Gastroesophageal sphincter (tissue), 3 donors: ENCODE data around the gene SUGCT.

Source experiments
- EP300 ChIP-seq: sonication (generic); formaldehyde crosslinking; IDR thresholded peaks from one replicate; pipeline ENCODE4 v1.6.1; 2017; ENCODE audit warnings: antibody characterized with exemption, mild to moderate bottlenecking
- POLR2A ChIP-seq, 2 donors: fragments of 450-650 bp; IDR thresholded peaks; one replicate each; pipeline ENCODE4 v1.6.1; 2017; ENCODE audit warnings: antibody characterized with exemption in 2 of 2, mild to moderate bottlenecking in 2 of 2, moderate library complexity in 1 of 2
- POLR2AphosphoS5 ChIP-seq: sonication (generic); formaldehyde crosslinking; IDR thresholded peaks from one replicate; pipeline ENCODE4 v1.6.1; 2017; ENCODE audit warnings: antibody characterized with exemption
- TF ChIP-seq, protein P1 (sequence below), 4 experiments: fragments of 200-600 bp in 2 of 4; fragments of 450-650 bp in 2 of 4; sonication (generic) in 1 of 4; IDR thresholded peaks; one replicate each; pipeline ENCODE4 v1.5.1; 2017 to 2019; ENCODE audit warnings: antibody characterized with exemption in 4 of 4, mild to moderate bottlenecking in 2 of 4, moderate library complexity in 2 of 4

DNA sequence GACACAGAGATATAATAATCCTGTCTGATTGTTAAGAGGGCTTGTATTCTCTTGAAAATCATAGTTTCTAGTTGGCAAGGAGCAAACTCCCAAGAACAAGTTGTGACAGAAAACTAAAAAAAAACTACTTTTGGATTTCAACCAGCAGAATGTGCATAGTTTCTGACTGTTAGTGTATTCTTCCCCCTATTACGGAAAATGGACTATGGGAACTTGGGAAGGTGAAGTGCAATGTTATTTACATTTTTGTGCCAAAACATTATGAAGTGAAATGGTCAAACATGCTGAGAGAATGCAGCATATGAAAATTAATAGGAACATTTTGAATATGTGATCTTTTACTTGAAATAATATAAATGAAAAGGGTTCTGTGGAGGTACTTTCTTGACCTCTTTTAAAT, 660.8 kb downstream of the SUGCT start:
- TF ChIP-seq, protein P1, sequence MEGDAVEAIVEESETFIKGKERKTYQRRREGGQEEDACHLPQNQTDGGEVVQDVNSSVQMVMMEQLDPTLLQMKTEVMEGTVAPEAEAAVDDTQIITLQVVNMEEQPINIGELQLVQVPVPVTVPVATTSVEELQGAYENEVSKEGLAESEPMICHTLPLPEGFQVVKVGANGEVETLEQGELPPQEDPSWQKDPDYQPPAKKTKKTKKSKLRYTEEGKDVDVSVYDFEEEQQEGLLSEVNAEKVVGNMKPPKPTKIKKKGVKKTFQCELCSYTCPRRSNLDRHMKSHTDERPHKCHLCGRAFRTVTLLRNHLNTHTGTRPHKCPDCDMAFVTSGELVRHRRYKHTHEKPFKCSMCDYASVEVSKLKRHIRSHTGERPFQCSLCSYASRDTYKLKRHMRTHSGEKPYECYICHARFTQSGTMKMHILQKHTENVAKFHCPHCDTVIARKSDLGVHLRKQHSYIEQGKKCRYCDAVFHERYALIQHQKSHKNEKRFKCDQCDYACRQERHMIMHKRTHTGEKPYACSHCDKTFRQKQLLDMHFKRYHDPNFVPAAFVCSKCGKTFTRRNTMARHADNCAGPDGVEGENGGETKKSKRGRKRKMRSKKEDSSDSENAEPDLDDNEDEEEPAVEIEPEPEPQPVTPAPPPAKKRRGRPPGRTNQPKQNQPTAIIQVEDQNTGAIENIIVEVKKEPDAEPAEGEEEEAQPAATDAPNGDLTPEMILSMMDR (IDR thresholded peaks at IDR 0.05): no peak
- TF ChIP-seq POLR2A (IDR thresholded peaks at IDR 0.05) (no peak), EP300 (no peak), POLR2AphosphoS5 (peak; percentile 88)
